Measurements from ENCODE around the gene PPME1. TPM values are rescaled to one million over a fixed set of nuclear protein-coding genes. Genes with fewer than 3 reads are reported as not detected.

PPME1 gene
- total RNA-seq, 1 donor from 2014 or later = 401 TPM

- Histone ChIP-seq H3K27ac (ENCODE audit: low read depth, low read length) (no peak overlapping the region), H3K79me2 (ENCODE audit: insufficient read depth, low read length) (no peaks in the 10 kb centered on the region), H3K27me3 (ENCODE audit: insufficient read depth, low read length) (no peaks in the 10 kb centered on the region), H3K9me3 (ENCODE audit: insufficient read depth, low read depth, low read length) (no peaks in the 10 kb centered on the region), H3K4me2 (ENCODE audit: low read length) (no peak overlapping the region), H3K36me3 (ENCODE audit: insufficient read depth, low read length) (no peaks in the 10 kb centered on the region), H3K9ac (ENCODE audit: low read length) (no peak overlapping the region), H3K4me1 (ENCODE audit: insufficient read depth, low read length) (peaks cover 4% of the 10 kb centered on the region), H3K4me3 (ENCODE audit: insufficient read depth, low read depth, low read length) (no peak overlapping the region), H2AFZ (ENCODE audit: low read depth, low read length) (no peak overlapping the region), H4K20me1 (ENCODE audit: insufficient read depth, low read length) (no peaks in the 10 kb centered on the region)
- FAIRE-seq = no peak
- Mint-ChIP-seq H3K9me3 (ENCODE audit: unreplicated experiment) (no peaks in the 10 kb centered on the region), H3K36me3 (ENCODE audit: low read depth, unreplicated experiment) (peaks cover 6% of the 10 kb centered on the region), H3K4me3 (ENCODE audit: unreplicated experiment) (no peak overlapping the region), H3K27ac (ENCODE audit: unreplicated experiment) (no peak overlapping the region), H3K4me1 (ENCODE audit: low read depth, unreplicated experiment) (peaks cover 10% of the 10 kb centered on the region), H3K27me3 (ENCODE audit: low read depth, unreplicated experiment) (peaks cover 6% of the 10 kb centered on the region)
- TF ChIP-seq EZH2 (IDR thresholded peaks at IDR 0.05; ENCODE audit: insufficient read depth, low read length) = no peak
- no peak for TF ChIP-seq CTCF (IDR thresholded peaks at IDR 0.05; ENCODE audit: insufficient read depth, low read depth, low read length)
- no peak for DNase-seq (ENCODE audit: low read depth)
Observed at GRCh38 chr11:74265256-74265655, 94.2 kb downstream of the PPME1 start.

GRCh38 chr11:74267014-74267413 lies 95.9 kb downstream of the PPME1 start:
- Histone ChIP-seq H3K9ac (ENCODE audit: low read length) (no peak overlapping the region), H3K4me3 (ENCODE audit: insufficient read depth, low read depth, low read length) (no peak overlapping the region), H3K4me2 (ENCODE audit: low read length) (no peak overlapping the region), H2AFZ (ENCODE audit: low read depth, low read length) (no peak overlapping the region), H3K4me1 (ENCODE audit: insufficient read depth, low read length) (peaks cover 4% of the 10 kb centered on the region), H3K27me3 (ENCODE audit: insufficient read depth, low read length) (no peaks in the 10 kb centered on the region), H4K20me1 (ENCODE audit: insufficient read depth, low read length) (no peaks in the 10 kb centered on the region), H3K36me3 (ENCODE audit: insufficient read depth, low read length) (peaks cover 1% of the 10 kb centered on the region), H3K9me3 (ENCODE audit: insufficient read depth, low read depth, low read length) (no peaks in the 10 kb centered on the region), H3K79me2 (ENCODE audit: insufficient read depth, low read length) (no peaks in the 10 kb centered on the region), H3K27ac (ENCODE audit: low read depth, low read length) (no peak overlapping the region)
- FAIRE-seq (no peak), DNase-seq (ENCODE audit: low read depth) (no peak)
- Mint-ChIP-seq H3K4me1 (ENCODE audit: low read depth, unreplicated experiment) (peaks cover 10% of the 10 kb centered on the region), H3K4me3 (ENCODE audit: unreplicated experiment) (no peak overlapping the region), H3K27ac (ENCODE audit: unreplicated experiment) (no peak overlapping the region), H3K27me3 (ENCODE audit: low read depth, unreplicated experiment) (peaks cover 6% of the 10 kb centered on the region), H3K9me3 (ENCODE audit: unreplicated experiment) (no peaks in the 10 kb centered on the region), H3K36me3 (ENCODE audit: low read depth, unreplicated experiment) (peaks cover 10% of the 10 kb centered on the region)
- TF ChIP-seq CTCF (IDR thresholded peaks at IDR 0.05; ENCODE audit: insufficient read depth, low read depth, low read length) = no peak

GRCh38 chr11:74268456-74268855 lies 97.4 kb downstream of the PPME1 start:
- no peak overlapping the region for H3K4me3 ChIP-seq (ENCODE audit: insufficient read depth, low read depth, low read length)

More at GRCh38 chr11:74268456-74268855, 97.4 kb downstream of the PPME1 start:
- Mint-ChIP-seq H3K9me3 (ENCODE audit: unreplicated experiment) (no peaks in the 10 kb centered on the region), H3K27ac (ENCODE audit: unreplicated experiment) (no peak overlapping the region), H3K27me3 (ENCODE audit: low read depth, unreplicated experiment) (peaks cover 3% of the 10 kb centered on the region), H3K4me1 (ENCODE audit: low read depth, unreplicated experiment) (peaks cover 10% of the 10 kb centered on the region), H3K36me3 (ENCODE audit: low read depth, unreplicated experiment) (peaks cover 7% of the 10 kb centered on the region), H3K4me3 (ENCODE audit: unreplicated experiment) (no peak overlapping the region)
- Histone ChIP-seq H3K27me3 (ENCODE audit: insufficient read depth, low read length) (no peaks in the 10 kb centered on the region), H3K9ac (ENCODE audit: low read length) (no peak overlapping the region), H3K4me1 (ENCODE audit: insufficient read depth, low read length) (peaks cover 4% of the 10 kb centered on the region), H3K4me2 (ENCODE audit: low read length) (no peak overlapping the region), H3K36me3 (ENCODE audit: insufficient read depth, low read length) (peaks cover 3% of the 10 kb centered on the region), H4K20me1 (ENCODE audit: insufficient read depth, low read length) (no peaks in the 10 kb centered on the region), H3K9me3 (ENCODE audit: insufficient read depth, low read depth, low read length) (no peaks in the 10 kb centered on the region), H2AFZ (ENCODE audit: low read depth, low read length) (no peak overlapping the region), H3K27ac (ENCODE audit: low read depth, low read length) (no peak overlapping the region), H3K79me2 (ENCODE audit: insufficient read depth, low read length) (no peaks in the 10 kb centered on the region)
- DNase-seq (ENCODE audit: low read depth) (no peak), FAIRE-seq (no peak)
- TF ChIP-seq CTCF (IDR thresholded peaks at IDR 0.05; ENCODE audit: insufficient read depth, low read depth, low read length) (no peak), EZH2 (IDR thresholded peaks at IDR 0.05; ENCODE audit: insufficient read depth, low read length) (no peak)

Measured in astrocyte (in vitro differentiated cells and primary cell).